Stomach smooth muscle (tissue), 2 donors: ENCODE results near the gene DCBLD1.
"Not testable (repeated sequence)": the region's sequence is repeated elsewhere in the genome, so short reads cannot be mapped to it uniquely, and the experiment has no call there.

Experiments used
- H3K27ac ChIP-seq: one replicate; pipeline ENCODE4 v1.7.0; 2013; ENCODE audit warnings: mild to moderate bottlenecking, low read length, inconsistent platforms
- H3K27me3 ChIP-seq, 2 donors: one replicate each; pipeline ENCODE4 v1.7.0; 2013; ENCODE audit warnings: low read length in 2 of 2; ENCODE audit not compliant: insufficient read depth in 2 of 2, control insufficient read depth in 1 of 2
- H3K36me3 ChIP-seq, 2 donors: one replicate each; pipeline ENCODE4 v1.7.0; 2013; ENCODE audit warnings: low read length in 2 of 2; ENCODE audit not compliant: control insufficient read depth in 2 of 2, insufficient read depth in 2 of 2
- H3K4me1 ChIP-seq: one replicate; pipeline ENCODE4 v1.7.0; 2013; ENCODE audit warnings: low read length; ENCODE audit not compliant: control insufficient read depth, insufficient read depth
- H3K4me3 ChIP-seq, 2 donors: one replicate each; pipeline ENCODE4 v1.7.0; 2013; ENCODE audit warnings: low read length in 2 of 2
- H3K9ac ChIP-seq, 2 donors: one replicate each; pipeline ENCODE4 v1.7.0; 2013; ENCODE audit warnings: low read length in 2 of 2, mild to moderate bottlenecking in 1 of 2
- H3K9me3 ChIP-seq, 2 donors: one replicate each; pipeline ENCODE4 v1.7.0; 2013; ENCODE audit warnings: low read length in 2 of 2; ENCODE audit not compliant: control insufficient read depth in 2 of 2
- donor health status: healthy.
- donor health status: Pancreatic carcinoma.

The DCBLD1 gene

GRCh38 chr6:117482240-117483003 is at the start of gene DCBLD1:
Gene DCBLD1, plus strand, starts transcription at chr6:117482674. Its CDS starts 108 bp downstream, at chr6:117482782.
- Histone ChIP-seq H3K27ac (peak within 1 kb of the TSS; percentile 41), H3K4me1 (peaks cover 15% of the 10 kb centered on the region), H3K4me3 (peak within 1 kb of the TSS; percentile 84 to 90)

DNA sequence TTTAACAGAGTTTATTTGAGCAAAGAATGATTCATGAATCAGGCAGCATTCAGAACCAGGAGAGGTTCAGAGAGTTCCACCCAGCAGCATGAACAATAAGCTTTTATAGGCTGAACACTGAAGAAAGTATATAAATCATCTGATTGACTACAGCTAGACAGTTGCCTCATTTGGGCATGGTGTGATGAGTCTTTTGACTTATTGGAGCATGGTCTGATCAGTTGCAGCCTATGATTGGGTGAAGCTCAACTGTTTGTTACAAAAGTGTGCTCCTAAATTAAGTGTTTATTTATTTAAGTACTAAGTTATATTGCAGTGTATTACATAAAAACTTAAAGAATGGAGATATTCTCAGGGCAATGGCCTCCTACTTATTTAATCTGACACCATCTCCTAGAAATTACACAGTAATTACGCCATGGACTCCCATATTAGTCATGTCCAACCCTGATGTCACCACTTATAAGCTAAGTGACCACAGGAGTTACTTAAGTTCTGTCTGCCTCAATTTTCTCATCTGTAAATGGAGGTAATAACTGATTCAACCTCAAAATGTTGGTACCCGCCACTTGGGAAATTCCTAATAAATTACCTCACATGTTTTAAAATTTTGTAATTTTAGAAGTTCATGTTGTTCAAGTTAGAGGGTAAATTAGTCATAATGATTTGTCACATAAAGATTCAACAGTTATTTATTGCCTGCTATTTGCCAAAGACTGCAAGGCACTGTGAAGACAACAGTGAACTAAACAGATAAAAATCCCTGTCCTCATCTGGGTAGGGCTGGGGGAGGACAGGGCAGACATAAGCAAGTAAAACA is 41.6 kb upstream of the DCBLD1 start:
- no peaks in the 10 kb centered on the region for H3K4me1 ChIP-seq
- H3K9me3 ChIP-seq, result no peaks in the 10 kb centered on the region
- no peak overlapping the region for H3K4me3 ChIP-seq
- no peaks in the 10 kb centered on the region for H3K36me3 ChIP-seq
- no peak overlapping the region for H3K9ac ChIP-seq
- H3K27me3 ChIP-seq, result peaks cover 0 to 2% of the 10 kb centered on the region in 2 donors
- no peak overlapping the region for H3K27ac ChIP-seq

More at GRCh38 chr6:117482240-117483003, at the start of gene DCBLD1:
- peak within 1 kb of the TSS; percentile 74 for H3K9ac ChIP-seq
- H3K9me3 ChIP-seq, result no peaks in the 10 kb centered on the region
- H3K27me3 ChIP-seq, result no peaks in the 10 kb centered on the region
- H3K36me3 ChIP-seq, result no peaks in the 10 kb centered on the region

DNA sequence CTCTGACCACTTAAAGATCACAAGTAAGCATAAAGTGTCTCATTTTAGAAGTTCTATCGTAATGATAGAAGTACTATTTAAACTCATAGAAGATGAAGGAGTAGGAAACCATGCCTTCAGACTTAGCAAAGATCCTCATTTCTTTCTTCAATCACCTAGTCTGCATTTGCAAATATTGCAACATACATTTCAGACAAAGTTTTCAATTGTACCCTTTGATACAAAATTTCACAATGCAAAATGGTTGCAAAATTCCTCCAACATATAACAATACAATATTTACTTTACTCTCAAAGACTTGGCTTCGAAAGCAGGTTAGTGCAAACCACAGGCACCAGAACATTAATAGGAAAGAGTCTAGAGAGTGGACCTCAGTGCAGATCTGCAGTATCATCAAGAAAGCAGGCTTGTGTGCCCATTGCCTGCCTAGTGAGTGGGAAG is 40.6 kb upstream of the DCBLD1 start:
- no peak overlapping the region for H3K27ac ChIP-seq
- peaks cover 2% of the 10 kb centered on the region in 2 donors for H3K27me3 ChIP-seq
- H3K4me3 ChIP-seq, result no peak overlapping the region
- no peak overlapping the region for H3K9ac ChIP-seq
- no peaks in the 10 kb centered on the region for H3K9me3 ChIP-seq
- H3K36me3 ChIP-seq, result no peaks in the 10 kb centered on the region
- H3K4me1 ChIP-seq, result no peaks in the 10 kb centered on the region

DNA sequence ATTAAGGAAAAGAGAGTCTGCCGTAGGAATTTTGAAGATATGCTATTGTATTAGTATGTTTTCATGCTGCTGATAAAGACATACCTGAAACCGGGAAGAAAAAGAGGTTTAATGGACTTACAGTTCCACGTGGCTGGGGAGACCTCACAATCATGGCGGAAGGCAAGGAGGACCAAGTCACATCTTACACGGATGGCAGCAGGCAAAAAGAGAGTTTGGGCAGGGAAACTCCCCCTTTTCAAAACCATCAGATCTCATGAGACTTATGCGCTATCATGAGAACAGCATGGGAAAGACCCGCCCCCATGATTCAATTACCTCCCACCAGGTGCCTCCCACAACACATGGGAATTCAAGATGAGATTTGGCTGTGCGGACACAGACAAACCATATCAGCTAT is 40.2 kb upstream of the DCBLD1 start:
- not testable (repeated sequence) for H3K9ac ChIP-seq, H3K27me3 ChIP-seq, H3K4me1 ChIP-seq, H3K4me3 ChIP-seq, H3K36me3 ChIP-seq, H3K27ac ChIP-seq, H3K9me3 ChIP-seq

GRCh38 chr6:117444600-117444999 is 37.9 kb upstream of the DCBLD1 start:
- H3K27ac ChIP-seq, result no peak overlapping the region
- H3K27me3 ChIP-seq, result peaks cover 10 to 11% of the 10 kb centered on the region in 2 donors
- no peak overlapping the region for H3K9ac ChIP-seq
- H3K4me3 ChIP-seq, result no peak overlapping the region
- H3K36me3 ChIP-seq, result no peaks in the 10 kb centered on the region
- H3K4me1 ChIP-seq, result no peaks in the 10 kb centered on the region
- H3K9me3 ChIP-seq, result no peaks in the 10 kb centered on the region

DNA sequence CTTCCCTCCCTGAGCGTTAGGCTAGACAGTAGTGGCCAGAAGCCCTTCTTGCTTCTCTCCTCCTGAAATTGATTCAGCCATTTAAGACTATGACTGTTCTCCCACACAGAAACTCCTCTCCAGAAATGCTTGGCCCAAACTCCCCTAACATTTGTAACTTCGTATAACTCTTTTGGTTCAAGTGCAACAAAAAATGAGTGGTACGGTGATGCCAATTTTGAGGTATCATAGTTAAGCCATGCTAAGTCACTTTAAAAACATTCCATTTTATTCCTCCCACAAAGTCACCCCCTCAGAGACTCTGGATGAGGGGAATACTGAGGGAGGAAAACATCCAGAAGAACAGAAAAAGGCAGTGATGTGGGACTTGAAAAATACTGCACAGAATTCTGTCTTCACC is 35.6 kb upstream of the DCBLD1 start:
- Histone ChIP-seq H3K9ac (no peak overlapping the region), H3K4me3 (no peak overlapping the region), H3K4me1 (no peaks in the 10 kb centered on the region), H3K9me3 (no peaks in the 10 kb centered on the region), H3K27me3 (peaks cover 10% of the 10 kb centered on the region in 2 donors), H3K27ac (no peak overlapping the region), H3K36me3 (no peaks in the 10 kb centered on the region)

- peaks cover 10% of the 10 kb centered on the region in 2 donors for H3K27me3 ChIP-seq
- H3K27ac ChIP-seq, result no peak overlapping the region
- no peaks in the 10 kb centered on the region for H3K36me3 ChIP-seq
- no peaks in the 10 kb centered on the region for H3K4me1 ChIP-seq
- H3K9ac ChIP-seq, result no peak overlapping the region
- H3K9me3 ChIP-seq, result no peaks in the 10 kb centered on the region
- no peak overlapping the region for H3K4me3 ChIP-seq
Observed at GRCh38 chr6:117448011-117448410, 34.5 kb upstream of the DCBLD1 start.

- Histone ChIP-seq H3K27me3 (peaks cover 10 to 13% of the 10 kb centered on the region in 2 donors), H3K4me1 (no peaks in the 10 kb centered on the region), H3K9me3 (no peaks in the 10 kb centered on the region), H3K36me3 (no peaks in the 10 kb centered on the region), H3K9ac (no peak overlapping the region), H3K27ac (no peak overlapping the region), H3K4me3 (no peak overlapping the region)
Observed at GRCh38 chr6:117448732-117449485, 33.6 kb upstream of the DCBLD1 start.

GRCh38 chr6:117449549-117450439 is 32.7 kb upstream of the DCBLD1 start:
- no peak overlapping the region for H3K9ac ChIP-seq
- no peaks in the 10 kb centered on the region for H3K4me1 ChIP-seq
- H3K27ac ChIP-seq, result no peak overlapping the region
- peaks cover 10 to 13% of the 10 kb centered on the region in 2 donors for H3K27me3 ChIP-seq
- no peak overlapping the region for H3K4me3 ChIP-seq
- H3K9me3 ChIP-seq, result no peaks in the 10 kb centered on the region
- no peaks in the 10 kb centered on the region for H3K36me3 ChIP-seq

DNA sequence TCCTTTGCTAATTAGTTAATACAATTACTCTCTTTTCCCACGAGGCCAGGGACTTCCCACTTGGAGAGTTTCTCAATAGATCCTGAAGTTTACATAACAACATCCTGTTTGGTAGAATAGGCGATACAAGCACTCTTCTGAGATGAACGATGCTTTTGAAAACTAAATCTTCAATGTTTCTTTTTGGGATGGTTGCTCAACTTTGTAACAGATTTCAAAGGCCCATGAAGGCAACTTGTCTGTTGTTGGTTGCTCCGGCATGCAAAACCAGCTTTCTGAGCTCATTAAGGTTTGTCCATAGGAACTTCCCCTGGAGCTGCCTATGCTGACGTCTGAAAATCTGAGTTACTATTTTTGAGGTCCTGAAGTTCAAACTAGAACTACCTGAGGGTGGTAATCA is 30.8 kb upstream of the DCBLD1 start:
- H3K4me3 ChIP-seq, result no peak overlapping the region
- no peaks in the 10 kb centered on the region for H3K9me3 ChIP-seq
- no peak overlapping the region for H3K9ac ChIP-seq
- no peaks in the 10 kb centered on the region for H3K36me3 ChIP-seq
- peaks cover 9 to 13% of the 10 kb centered on the region in 2 donors for H3K27me3 ChIP-seq
- H3K27ac ChIP-seq, result no peak overlapping the region
- H3K4me1 ChIP-seq, result no peaks in the 10 kb centered on the region
